Measurements from ENCODE around the gene PWWP2B. TPM values are rescaled to one million over a fixed set of nuclear protein-coding genes. Genes with fewer than 3 reads are reported as not detected.
A peak's percentile ranks its signal among the peaks of the same experiment; 100 is the strongest.

Gene PWWP2B
- total RNA-seq, 2 donors from 2014 or later, result 33.8 to 61.0 TPM

- Histone ChIP-seq H3K4me3 (no peak overlapping the region), H3K9ac (ENCODE audit: low read depth in 2 of 2, low read length in 2 of 2) (peak overlapping the region; percentile 59 to 80), H3K36me3 (no peaks in the 10 kb centered on the region), H3K9me3 (no peaks in the 10 kb centered on the region), H3K27ac (peak overlapping the region; percentile 71), H3K4me1 (peaks cover 45% of the 10 kb centered on the region), H3K27me3 (no peaks in the 10 kb centered on the region)
- TF ChIP-seq, protein P1, sequence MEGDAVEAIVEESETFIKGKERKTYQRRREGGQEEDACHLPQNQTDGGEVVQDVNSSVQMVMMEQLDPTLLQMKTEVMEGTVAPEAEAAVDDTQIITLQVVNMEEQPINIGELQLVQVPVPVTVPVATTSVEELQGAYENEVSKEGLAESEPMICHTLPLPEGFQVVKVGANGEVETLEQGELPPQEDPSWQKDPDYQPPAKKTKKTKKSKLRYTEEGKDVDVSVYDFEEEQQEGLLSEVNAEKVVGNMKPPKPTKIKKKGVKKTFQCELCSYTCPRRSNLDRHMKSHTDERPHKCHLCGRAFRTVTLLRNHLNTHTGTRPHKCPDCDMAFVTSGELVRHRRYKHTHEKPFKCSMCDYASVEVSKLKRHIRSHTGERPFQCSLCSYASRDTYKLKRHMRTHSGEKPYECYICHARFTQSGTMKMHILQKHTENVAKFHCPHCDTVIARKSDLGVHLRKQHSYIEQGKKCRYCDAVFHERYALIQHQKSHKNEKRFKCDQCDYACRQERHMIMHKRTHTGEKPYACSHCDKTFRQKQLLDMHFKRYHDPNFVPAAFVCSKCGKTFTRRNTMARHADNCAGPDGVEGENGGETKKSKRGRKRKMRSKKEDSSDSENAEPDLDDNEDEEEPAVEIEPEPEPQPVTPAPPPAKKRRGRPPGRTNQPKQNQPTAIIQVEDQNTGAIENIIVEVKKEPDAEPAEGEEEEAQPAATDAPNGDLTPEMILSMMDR (IDR thresholded peaks at IDR 0.05), result no peak
- peak; percentile 92 for DNase-seq
- intact Hi-C loops (cut with DNase I), result no loop called here
Measured at GRCh38 chr10:132418527-132419416, 21.8 kb downstream of the PWWP2B start.

DNA sequence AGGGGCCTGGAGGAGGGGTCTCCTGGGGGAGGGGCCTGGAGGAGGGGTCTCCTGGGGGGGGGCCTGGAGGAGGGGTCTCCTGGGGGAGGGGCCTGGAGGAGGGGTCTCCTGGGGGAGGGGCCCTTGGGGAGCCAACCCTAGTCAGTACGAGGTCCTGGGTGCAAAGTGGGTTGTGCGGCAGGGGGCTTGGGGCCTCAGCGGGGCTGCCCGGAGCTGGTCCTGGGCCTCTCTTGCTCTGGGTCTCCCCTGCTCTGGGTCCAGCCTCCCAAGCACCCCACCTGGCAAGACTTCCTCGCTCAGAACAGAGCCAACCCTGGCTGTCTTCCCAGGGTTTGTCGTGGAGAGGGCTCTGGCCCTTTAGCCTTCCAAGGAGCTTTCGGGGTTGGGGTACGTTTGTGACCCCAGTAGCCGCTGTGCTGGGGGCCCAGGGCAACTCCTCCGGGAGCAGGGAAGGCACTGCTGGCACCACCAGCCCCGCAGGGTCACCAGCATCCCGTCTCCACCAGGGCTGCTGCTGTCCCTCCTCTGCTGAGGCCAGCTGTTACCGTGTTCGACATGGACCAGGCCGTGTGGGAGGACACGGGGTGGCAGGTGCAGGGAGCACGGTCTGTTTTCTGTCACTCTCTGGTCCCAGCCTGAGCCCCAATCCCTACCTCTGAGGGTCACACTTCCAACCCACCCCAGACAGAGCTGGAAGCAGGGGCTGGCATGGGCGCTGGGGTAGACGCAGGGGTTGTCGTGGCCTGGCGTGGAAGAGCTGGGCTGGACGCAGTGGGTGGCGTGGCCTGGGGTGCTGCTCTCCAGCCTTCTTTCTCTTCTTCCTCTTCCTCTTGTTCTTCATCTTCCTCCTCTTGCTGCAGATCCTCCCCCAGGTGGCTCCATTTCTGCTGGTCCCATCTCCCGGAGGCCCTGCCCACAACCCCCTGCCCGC, 22.8 kb downstream of the PWWP2B start:
- TF ChIP-seq, protein P1 (IDR thresholded peaks at IDR 0.05), result no peak
- H3K4me1 ChIP-seq, result peaks cover 42% of the 10 kb centered on the region
- intact Hi-C loops (cut with DNase I), result no loop called here
- H3K36me3 ChIP-seq, result no peaks in the 10 kb centered on the region
- H3K27ac ChIP-seq, result peak overlapping the region; percentile 87
- peak overlapping the region; percentile 68 to 93 for H3K9ac ChIP-seq (ENCODE audit: low read depth in 2 of 2, low read length in 2 of 2)
- H3K27me3 ChIP-seq, result no peaks in the 10 kb centered on the region
- H3K9me3 ChIP-seq, result no peaks in the 10 kb centered on the region
- DNase-seq, result no peak
- no peak overlapping the region for H3K4me3 ChIP-seq

- intact Hi-C loops (cut with DNase I), result no loop called here
- peak overlapping the region; percentile 68 to 93 for H3K9ac ChIP-seq (ENCODE audit: low read depth in 2 of 2, low read length in 2 of 2)
- TF ChIP-seq, protein P1 (IDR thresholded peaks at IDR 0.05), result no peak
- peak overlapping the region; percentile 87 for H3K27ac ChIP-seq
- no peak overlapping the region for H3K4me3 ChIP-seq
- H3K9me3 ChIP-seq, result no peaks in the 10 kb centered on the region
- H3K27me3 ChIP-seq, result no peaks in the 10 kb centered on the region
- no peak for DNase-seq
- H3K36me3 ChIP-seq, result no peaks in the 10 kb centered on the region
- H3K4me1 ChIP-seq, result peaks cover 42% of the 10 kb centered on the region
Measured at GRCh38 chr10:132420469-132420980, 23.5 kb downstream of the PWWP2B start.

DNA sequence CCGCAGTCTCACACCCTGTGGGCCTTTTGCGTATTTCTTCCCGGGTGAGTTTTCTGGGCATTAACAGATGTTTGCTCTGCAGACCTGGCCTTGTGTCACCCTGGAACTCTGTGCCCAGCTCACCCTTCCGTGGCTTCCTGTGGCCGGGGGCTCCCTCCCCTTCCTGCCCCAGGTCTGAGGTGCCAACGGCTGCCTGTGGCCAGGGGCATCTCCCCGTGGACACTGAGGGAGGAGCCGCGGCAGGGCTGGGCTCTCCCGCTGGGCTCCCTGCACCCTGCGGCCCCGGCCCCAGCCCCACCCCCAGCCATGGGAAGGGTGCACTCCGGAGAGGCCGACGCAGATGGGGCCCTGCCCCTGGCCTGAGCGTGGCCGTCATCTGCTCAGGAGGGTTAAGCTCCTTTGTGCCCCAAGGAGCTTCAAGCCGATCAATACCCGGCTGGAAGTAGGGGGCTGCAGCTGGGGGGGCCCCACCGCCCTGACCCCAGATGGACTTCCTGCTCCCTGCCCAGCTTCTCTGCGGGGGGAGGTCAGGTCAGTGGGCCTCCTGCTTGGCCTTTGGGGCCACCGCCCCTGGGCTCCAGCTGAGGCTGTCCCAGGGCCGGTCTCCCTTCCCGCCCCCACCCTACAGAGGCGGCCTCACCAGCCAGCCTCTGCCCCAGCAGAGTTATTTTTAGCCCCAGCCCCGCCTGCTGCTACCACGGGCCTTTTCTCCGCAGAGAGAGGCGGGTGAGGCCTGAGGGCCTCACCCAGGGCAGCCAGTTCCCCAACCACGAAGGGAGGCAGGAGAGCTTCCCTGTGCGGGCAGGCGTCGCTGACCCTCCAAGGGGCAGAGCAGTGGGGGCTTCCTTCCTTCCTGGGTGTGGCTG, 24.2 kb downstream of the PWWP2B start:
- H3K4me3 ChIP-seq, result no peak overlapping the region
- no peaks in the 10 kb centered on the region for H3K9me3 ChIP-seq
- H3K27ac ChIP-seq, result peak overlapping the region; percentile 87
- no peaks in the 10 kb centered on the region for H3K36me3 ChIP-seq
- H3K27me3 ChIP-seq, result no peaks in the 10 kb centered on the region
- H3K4me1 ChIP-seq, result peaks cover 42% of the 10 kb centered on the region
- peak; percentile 91 for DNase-seq
- TF ChIP-seq, protein P1 (IDR thresholded peaks at IDR 0.05), result no peak
- peak overlapping the region; percentile 84 to 93 for H3K9ac ChIP-seq (ENCODE audit: low read depth in 2 of 2, low read length in 2 of 2)
- intact Hi-C loops (cut with DNase I), result no loop called here
